Naive thymus-derived CD4-positive, alpha-beta T cell (primary cell): ENCODE results near the gene PTPRN2. TPM values are rescaled to one million over a fixed set of nuclear protein-coding genes. Genes with fewer than 3 reads are reported as not detected.
A peak's percentile ranks its signal among the peaks of the same experiment; 100 is the strongest.

Experiments used
- ATAC-seq: fragments of 150-1000 bp; cut with Tn5 transposase; 2 replicates; pipeline ENCODE4 v1.10.0; 2021; ENCODE audit warnings: mild to moderate bottlenecking, moderate library complexity
- CTCF ChIA-PET: fragments of 350-600 bp; sonication (Branson Sonifier 250); formaldehyde crosslinking; loops from one replicate; lab custom pipeline; 2021; ENCODE audit warnings: antibody characterized with exemption; lab: Charles Lee
- POLR2A ChIA-PET: fragments of 350-600 bp; sonication (Branson Sonifier 250); formaldehyde crosslinking; loops from one replicate; lab custom pipeline; 2021; ENCODE audit warnings: antibody characterized with exemption, inconsistent platforms; lab: Charles Lee
- DNase-seq, 9 donors: peaks; one replicate each; pipeline versions ENCODE4 v3.0.0 to v3.0.0-alpha.2; 2020 to 2022; ENCODE audit warnings: mixed read lengths in 1 of 9
- H3K27ac ChIP-seq: one replicate; pipeline ENCODE4 v1.7.0; 2013; ENCODE audit warnings: mild to moderate bottlenecking, low read depth, low read length, moderate library complexity
- H3K27me3 ChIP-seq, 2 donors: one replicate each; pipeline ENCODE4 v1.7.0; 2013; ENCODE audit warnings: low read length in 2 of 2, mild to moderate bottlenecking in 2 of 2, moderate library complexity in 2 of 2; ENCODE audit not compliant: control insufficient read depth in 2 of 2, insufficient read depth in 2 of 2
- H3K36me3 ChIP-seq, 3 experiments: 1 replicate in 2 of 3; 2 replicates in 1 of 3; pipeline ENCODE4 v1.7.0; 2013; ENCODE audit warnings: low read length in 3 of 3, mild to moderate bottlenecking in 3 of 3, moderate library complexity in 1 of 3; ENCODE audit not compliant: insufficient read depth in 3 of 3, control insufficient read depth in 2 of 3
- H3K4me1 ChIP-seq, 2 donors: one replicate each; pipeline ENCODE4 v1.7.0; 2013; ENCODE audit warnings: low read length in 2 of 2, mild to moderate bottlenecking in 2 of 2, moderate library complexity in 1 of 2; ENCODE audit not compliant: control insufficient read depth in 2 of 2, insufficient read depth in 2 of 2
- H3K4me3 ChIP-seq: 2 replicates; pipeline ENCODE4 v1.7.0; 2013; ENCODE audit warnings: mild to moderate bottlenecking, low read length
- H3K9me3 ChIP-seq, 3 experiments: 1 replicate in 2 of 3; 2 replicates in 1 of 3; pipeline ENCODE4 v1.7.0; 2013; ENCODE audit warnings: low read length in 3 of 3; ENCODE audit not compliant: control insufficient read depth in 2 of 3
- H3K27ac Mint-ChIP-seq, 9 donors: one replicate each; pipeline ENCODE4 v1.8.0; 2020 to 2022; ENCODE audit warnings: mixed read lengths in 9 of 9, mild to moderate bottlenecking in 8 of 9, moderate library complexity in 5 of 9, inconsistent platforms in 2 of 9
- H3K27me3 Mint-ChIP-seq, 5 donors: one replicate each; pipeline ENCODE4 v1.8.0; 2021 to 2022; ENCODE audit warnings: mixed read lengths in 5 of 5, mild to moderate bottlenecking in 1 of 5
- H3K36me3 Mint-ChIP-seq, 5 donors: one replicate each; pipeline ENCODE4 v1.8.0; 2020 to 2022; ENCODE audit warnings: mixed read lengths in 5 of 5, mild to moderate bottlenecking in 3 of 5, inconsistent platforms in 1 of 5
- H3K4me1 Mint-ChIP-seq, 7 donors: one replicate each; pipeline ENCODE4 v1.8.0; 2020 to 2022; ENCODE audit warnings: mixed read lengths in 7 of 7, mild to moderate bottlenecking in 3 of 7, inconsistent platforms in 1 of 7
- H3K4me3 Mint-ChIP-seq, 10 donors: one replicate each; pipeline ENCODE4 v1.8.0; 2020 to 2022; ENCODE audit warnings: mild to moderate bottlenecking in 10 of 10, mixed read lengths in 10 of 10, moderate library complexity in 6 of 10, inconsistent platforms in 2 of 10
- H3K9me3 Mint-ChIP-seq, 11 donors: one replicate each; pipeline ENCODE4 v1.8.0; 2020 to 2022; ENCODE audit warnings: mixed read lengths in 11 of 11, mild to moderate bottlenecking in 4 of 11, inconsistent platforms in 1 of 11, moderate library complexity in 1 of 11
- intact Hi-C, 2 donors: fragments of 100-400 bp; cut with micrococcal nuclease; formaldehyde crosslinking; loops; one replicate each; pipeline ENCODE4 v1.15.1; 2023
- polyA plus RNA-seq, 2 donors: library from polyadenylated mRNA; unstranded; fragments of 300-500 nt; fragmentation: Illumina TruSeq; gene quantifications; one replicate each; pipeline ENCODE4 v1.2.3, GENCODE V29; 2021
- total RNA-seq, 6 experiments: library from RNA in 5 of 6; stranded (reverse) in 5 of 6; gene quantifications; 1 replicate in 5 of 6; 2 replicates in 1 of 6; pipeline ENCODE4 v1.2.3 and lab custom pipeline; 2021 to 2026

Gene PTPRN2
- total and polyA plus RNA-seq, 7 experiments from 2014 or later, result 0.58 to 2.3 (median 1.4) TPM

- Mint-ChIP-seq H3K27me3 (peaks cover 0 to 3% (median 0%) of the 10 kb centered on the region in 5 donors), H3K27ac (peak overlapping the region in 3 of 9 donors; percentile 6 to 67 (median 9)), H3K4me3 (no peak overlapping the region), H3K36me3 (peaks cover 0 to 6% (median 0%) of the 10 kb centered on the region in 5 donors), H3K9me3 (peaks cover 0 to 13% (median 0%) of the 10 kb centered on the region in 11 donors), H3K4me1 (peaks cover 11 to 18% (median 12%) of the 10 kb centered on the region in 7 donors)
- H3K27ac ChIP-seq, result no peak overlapping the region
- intact Hi-C loops, result loop anchor here in 1 of 2 donors (5.0 to 10.0 kb wide), 4 partner anchors 87 to 1095 kb away; no protein-coding TSS in a partner anchor
- ChIA-PET POLR2A (interaction anchor here (1.2 kb wide), 1 partner anchor 28 kb away, joined by 4 read pairs; no protein-coding TSS in a partner anchor), CTCF (interaction anchor here (0.9 kb wide), 1 partner anchor 54 kb away, joined by 3 read pairs; no protein-coding TSS in a partner anchor)
- H3K4me1 ChIP-seq, result peaks cover 0 to 25% of the 10 kb centered on the region in 2 donors
- H3K27me3 ChIP-seq, result no peaks in the 10 kb centered on the region
- no peak overlapping the region for H3K4me3 ChIP-seq
- no peaks in the 10 kb centered on the region for H3K36me3 ChIP-seq
- ATAC-seq, result no peak
- peak in 1 of 9 donors; percentile 27 for DNase-seq
- peaks cover 0 to 8% (median 7%) of the 10 kb centered on the region in 3 experiments for H3K9me3 ChIP-seq
Measured at GRCh38 chr7:157879391-157879790, 708.2 kb downstream of the PTPRN2 start.

GRCh38 chr7:157877298-157878090, 710.1 kb downstream of the PTPRN2 start:
- Histone ChIP-seq H3K4me1 (peaks cover 0 to 34% of the 10 kb centered on the region in 2 donors), H3K36me3 (no peaks in the 10 kb centered on the region), H3K27ac (no peak overlapping the region), H3K27me3 (no peaks in the 10 kb centered on the region), H3K4me3 (no peak overlapping the region), H3K9me3 (no peaks in the 10 kb centered on the region)
- POLR2A ChIA-PET, result interaction anchor here (0.7 kb wide), 1 partner anchor 296 kb away, joined by 6 read pairs; no protein-coding TSS in a partner anchor
- CTCF ChIA-PET, result no interaction called here
- intact Hi-C loops, result loop anchor here in 1 of 2 donors (5.0 to 10.0 kb wide), 4 partner anchors 85 to 1097 kb away; no protein-coding TSS in a partner anchor
- peaks cover 0 to 6% (median 0%) of the 10 kb centered on the region in 5 donors for H3K36me3 Mint-ChIP-seq
- H3K27me3 Mint-ChIP-seq, result peaks cover 0 to 3% (median 0%) of the 10 kb centered on the region in 5 donors
- H3K27ac Mint-ChIP-seq, result peak overlapping the region in 4 of 9 donors; percentile 39 to 51 (median 46)
- peaks cover 0 to 13% (median 0%) of the 10 kb centered on the region in 11 donors for H3K9me3 Mint-ChIP-seq
- H3K4me1 Mint-ChIP-seq, result peaks cover 13 to 30% (median 27%) of the 10 kb centered on the region in 7 donors
- ATAC-seq, result no peak
- no peak for DNase-seq
- H3K4me3 Mint-ChIP-seq, result no peak overlapping the region

- Histone ChIP-seq H3K4me3 (no peak overlapping the region), H3K27ac (no peak overlapping the region), H3K36me3 (no peaks in the 10 kb centered on the region), H3K4me1 (peaks cover 0 to 34% of the 10 kb centered on the region in 2 donors), H3K9me3 (no peaks in the 10 kb centered on the region), H3K27me3 (no peaks in the 10 kb centered on the region)
- Mint-ChIP-seq H3K27ac (peak overlapping the region in 2 of 9 donors; percentile 47 to 68), H3K9me3 (peaks cover 0 to 13% (median 0%) of the 10 kb centered on the region in 11 donors), H3K27me3 (peaks cover 0 to 3% (median 0%) of the 10 kb centered on the region in 5 donors), H3K4me3 (no peak overlapping the region), H3K36me3 (peaks cover 0 to 6% (median 0%) of the 10 kb centered on the region in 5 donors), H3K4me1 (peaks cover 17 to 38% (median 34%) of the 10 kb centered on the region in 7 donors)
- ATAC-seq (no peak), DNase-seq (no peak)
- intact Hi-C loops, result loop anchor here in 1 of 2 donors (5.0 to 10.0 kb wide), 4 partner anchors 84 to 1098 kb away; no protein-coding TSS in a partner anchor
- ChIA-PET CTCF (no interaction called here), POLR2A (interaction anchor here (2.2 kb wide), 1 partner anchor 264 kb away, joined by 8 read pairs; no protein-coding TSS in a partner anchor)
Measured at GRCh38 chr7:157876469-157877285, 710.9 kb downstream of the PTPRN2 start.

GRCh38 chr7:157875230-157876179, 712.1 kb downstream of the PTPRN2 start:
- ATAC-seq (peak; percentile 87), DNase-seq (peak; percentile 43 to 76 (median 72))
- Mint-ChIP-seq H3K4me1 (peaks cover 14 to 47% (median 41%) of the 10 kb centered on the region in 7 donors), H3K9me3 (peaks cover 0 to 7% (median 0%) of the 10 kb centered on the region in 11 donors), H3K27me3 (peaks cover 0 to 3% (median 0%) of the 10 kb centered on the region in 5 donors), H3K36me3 (peaks cover 0 to under 1% (median 0%) of the 10 kb centered on the region in 5 donors), H3K27ac (peak overlapping the region; percentile 20 to 91 (median 73)), H3K4me3 (peak overlapping the region; percentile 69 to 92 (median 81))
- Histone ChIP-seq H3K9me3 (no peaks in the 10 kb centered on the region), H3K4me1 (peaks cover 0 to 34% of the 10 kb centered on the region in 2 donors), H3K27me3 (no peaks in the 10 kb centered on the region), H3K27ac (peak overlapping the region; percentile 49), H3K4me3 (peak overlapping the region; percentile 33), H3K36me3 (no peaks in the 10 kb centered on the region)
- POLR2A ChIA-PET, result interaction anchor here (0.8 to 2.2 kb wide), 4 partner anchors 51 to 403 kb away, joined by 3 to 8 read pairs (median 4); no protein-coding TSS in a partner anchor
- CTCF ChIA-PET, result interaction anchor here (0.6 to 1.4 kb wide), 3 partner anchors 155 to 489 kb away, joined by 3 to 6 read pairs (median 3); no protein-coding TSS in a partner anchor
- intact Hi-C loops, result loop anchor here (1.0 to 10.0 kb wide), 12 partner anchors 24 to 1099 kb away; no protein-coding TSS in a partner anchor

GRCh38 chr7:157874870-157875229, 712.8 kb downstream of the PTPRN2 start:
- Histone ChIP-seq H3K4me3 (peak overlapping the region; percentile 33), H3K27ac (peak overlapping the region; percentile 49), H3K4me1 (peaks cover 0 to 34% of the 10 kb centered on the region in 2 donors), H3K27me3 (no peaks in the 10 kb centered on the region), H3K36me3 (no peaks in the 10 kb centered on the region), H3K9me3 (no peaks in the 10 kb centered on the region)
- intact Hi-C loops, result loop anchor here (1.0 to 10.0 kb wide), 12 partner anchors 24 to 1100 kb away; no protein-coding TSS in a partner anchor
- H3K36me3 Mint-ChIP-seq, result peaks cover 0 to 7% (median 0%) of the 10 kb centered on the region in 5 donors
- DNase-seq (peak in 1 of 9 donors; percentile 19), ATAC-seq (peak; percentile 63)
- H3K27me3 Mint-ChIP-seq, result peaks cover 0 to 3% (median 0%) of the 10 kb centered on the region in 5 donors
- CTCF ChIA-PET, result interaction anchor here (1.0 to 1.5 kb wide), 3 partner anchors 441 to 489 kb away, joined by 3 to 7 read pairs (median 6); no protein-coding TSS in a partner anchor
- POLR2A ChIA-PET, result interaction anchor here (0.8 to 2.2 kb wide), 4 partner anchors 51 to 402 kb away, joined by 3 to 8 read pairs (median 4); no protein-coding TSS in a partner anchor
- H3K4me3 Mint-ChIP-seq, result peak overlapping the region; percentile 69 to 92 (median 81)
- H3K9me3 Mint-ChIP-seq, result peaks cover 0 to 7% (median under 1%) of the 10 kb centered on the region in 11 donors
- H3K4me1 Mint-ChIP-seq, result peaks cover 14 to 53% (median 44%) of the 10 kb centered on the region in 7 donors
- peak overlapping the region; percentile 20 to 91 (median 73) for H3K27ac Mint-ChIP-seq
